Left renal pelvis (tissue), 4 donors: Measurements from ENCODE around the gene GBF1. TPM values are rescaled to one million over a fixed set of nuclear protein-coding genes. Genes with fewer than 3 reads are reported as not detected.

Source experiments
- polyA plus RNA-seq, 4 donors: library from polyadenylated mRNA; unstranded; fragments of 120-200 nt; gene quantifications; one replicate each; pipeline ENCODE4 v1.2.1, GENCODE V29; 2013; ENCODE audit not compliant: insufficient read length in 4 of 4

GBF1 gene
- polyA plus RNA-seq, 4 donors, result 42.3 to 53.4 (median 50.3) TPM

Other genes with a start within 250 kb of the GBF1 start
- gene ARMH3, start 189.4 kb upstream of the GBF1 start, polyA plus RNA-seq, result 10 to 100 TPM; 14.9 to 20.9 (median 19.4) TPM
- gene HPS6, start 180.2 kb upstream of the GBF1 start, polyA plus RNA-seq, result 10 to 100 TPM in 3 of 4 donors, 1 to 10 TPM in 1; 8.7 to 13.6 (median 10.4) TPM
- 100 to 1,000 TPM; 104 to 139 (median 112) TPM for gene LDB1, start 125.2 kb upstream of the GBF1 start, polyA plus RNA-seq
- gene PPRC1, start 112.5 kb upstream of the GBF1 start, polyA plus RNA-seq, result 10 to 100 TPM; 27.7 to 43.0 (median 36.3) TPM
- 100 to 1,000 TPM in 1 of 4 donors, 10 to 100 TPM in 3; 76.6 to 103 (median 92.3) TPM for gene NOLC1, start 93.1 kb upstream of the GBF1 start, polyA plus RNA-seq
- gene ELOVL3, start 19.2 kb upstream of the GBF1 start, polyA plus RNA-seq, result 1 to 10 TPM; 2.2 to 3.3 (median 2.3) TPM
- gene PITX3, start 4.0 kb upstream of the GBF1 start, polyA plus RNA-seq, result 1 to 10 TPM in 1 of 4 donors, under 1 TPM in 3; 0.34 to 1.2 (median 0.72) TPM
- gene NFKB2, start 150.2 kb downstream of the GBF1 start, polyA plus RNA-seq, result 10 to 100 TPM; 16.9 to 25.9 (median 21.3) TPM
- 10 to 100 TPM in 2 of 4 donors, 1 to 10 TPM in 2; 7.0 to 16.4 (median 11.0) TPM for gene PSD, start 173.3 kb downstream of the GBF1 start, polyA plus RNA-seq
- 10 to 100 TPM in 1 of 4 donors, 1 to 10 TPM in 3; 5.3 to 13.5 (median 7.1) TPM for gene FBXL15, start 175.3 kb downstream of the GBF1 start, polyA plus RNA-seq
- gene CUEDC2, start 187.0 kb downstream of the GBF1 start, polyA plus RNA-seq, result 10 to 100 TPM; 62.7 to 89.6 (median 77.5) TPM
- gene C10orf95, start 206.0 kb downstream of the GBF1 start, polyA plus RNA-seq, result 1 to 10 TPM in 2 of 4 donors, under 1 TPM in 1, not detected in 1; 0.37 to 2.3 (median 1.0) TPM